Naive thymus-derived CD4-positive, alpha-beta T cell (primary cell): Measurements from ENCODE around the gene ALDH16A1. TPM values are rescaled to one million over a fixed set of nuclear protein-coding genes. Genes with fewer than 3 reads are reported as not detected.
"Not testable (repeated sequence)": the region's sequence is repeated elsewhere in the genome, so short reads cannot be mapped to it uniquely, and the experiment has no call there.

ENCODE experiments used
- ATAC-seq: fragments of 150-1000 bp; cut with Tn5 transposase; 2 replicates; pipeline ENCODE4 v1.10.0; 2021; ENCODE audit warnings: mild to moderate bottlenecking, moderate library complexity
- CTCF ChIA-PET: fragments of 350-600 bp; sonication (Branson Sonifier 250); formaldehyde crosslinking; loops from one replicate; lab custom pipeline; 2021; ENCODE audit warnings: antibody characterized with exemption; lab: Charles Lee
- POLR2A ChIA-PET: fragments of 350-600 bp; sonication (Branson Sonifier 250); formaldehyde crosslinking; loops from one replicate; lab custom pipeline; 2021; ENCODE audit warnings: antibody characterized with exemption, inconsistent platforms; lab: Charles Lee
- DNase-seq, 9 donors: peaks; one replicate each; pipeline versions ENCODE4 v3.0.0 to v3.0.0-alpha.2; 2020 to 2022; ENCODE audit warnings: mixed read lengths in 1 of 9
- H3K27ac ChIP-seq: one replicate; pipeline ENCODE4 v1.7.0; 2013; ENCODE audit warnings: mild to moderate bottlenecking, low read depth, low read length, moderate library complexity
- H3K27me3 ChIP-seq, 2 donors: one replicate each; pipeline ENCODE4 v1.7.0; 2013; ENCODE audit warnings: low read length in 2 of 2, mild to moderate bottlenecking in 2 of 2, moderate library complexity in 2 of 2; ENCODE audit not compliant: control insufficient read depth in 2 of 2, insufficient read depth in 2 of 2
- H3K36me3 ChIP-seq, 3 experiments: 1 replicate in 2 of 3; 2 replicates in 1 of 3; pipeline ENCODE4 v1.7.0; 2013; ENCODE audit warnings: low read length in 3 of 3, mild to moderate bottlenecking in 3 of 3, moderate library complexity in 1 of 3; ENCODE audit not compliant: insufficient read depth in 3 of 3, control insufficient read depth in 2 of 3
- H3K4me1 ChIP-seq, 2 donors: one replicate each; pipeline ENCODE4 v1.7.0; 2013; ENCODE audit warnings: low read length in 2 of 2, mild to moderate bottlenecking in 2 of 2, moderate library complexity in 1 of 2; ENCODE audit not compliant: control insufficient read depth in 2 of 2, insufficient read depth in 2 of 2
- H3K4me3 ChIP-seq: 2 replicates; pipeline ENCODE4 v1.7.0; 2013; ENCODE audit warnings: mild to moderate bottlenecking, low read length
- H3K9me3 ChIP-seq, 3 experiments: 1 replicate in 2 of 3; 2 replicates in 1 of 3; pipeline ENCODE4 v1.7.0; 2013; ENCODE audit warnings: low read length in 3 of 3; ENCODE audit not compliant: control insufficient read depth in 2 of 3
- H3K27ac Mint-ChIP-seq, 9 donors: one replicate each; pipeline ENCODE4 v1.8.0; 2020 to 2022; ENCODE audit warnings: mixed read lengths in 9 of 9, mild to moderate bottlenecking in 8 of 9, moderate library complexity in 5 of 9, inconsistent platforms in 2 of 9
- H3K27me3 Mint-ChIP-seq, 5 donors: one replicate each; pipeline ENCODE4 v1.8.0; 2021 to 2022; ENCODE audit warnings: mixed read lengths in 5 of 5, mild to moderate bottlenecking in 1 of 5
- H3K36me3 Mint-ChIP-seq, 5 donors: one replicate each; pipeline ENCODE4 v1.8.0; 2020 to 2022; ENCODE audit warnings: mixed read lengths in 5 of 5, mild to moderate bottlenecking in 3 of 5, inconsistent platforms in 1 of 5
- H3K4me1 Mint-ChIP-seq, 7 donors: one replicate each; pipeline ENCODE4 v1.8.0; 2020 to 2022; ENCODE audit warnings: mixed read lengths in 7 of 7, mild to moderate bottlenecking in 3 of 7, inconsistent platforms in 1 of 7
- H3K4me3 Mint-ChIP-seq, 10 donors: one replicate each; pipeline ENCODE4 v1.8.0; 2020 to 2022; ENCODE audit warnings: mild to moderate bottlenecking in 10 of 10, mixed read lengths in 10 of 10, moderate library complexity in 6 of 10, inconsistent platforms in 2 of 10
- H3K9me3 Mint-ChIP-seq, 11 donors: one replicate each; pipeline ENCODE4 v1.8.0; 2020 to 2022; ENCODE audit warnings: mixed read lengths in 11 of 11, mild to moderate bottlenecking in 4 of 11, inconsistent platforms in 1 of 11, moderate library complexity in 1 of 11
- intact Hi-C, 2 donors: fragments of 100-400 bp; cut with micrococcal nuclease; formaldehyde crosslinking; loops; one replicate each; pipeline ENCODE4 v1.15.1; 2023
- polyA plus RNA-seq, 2 donors: library from polyadenylated mRNA; unstranded; fragments of 300-500 nt; fragmentation: Illumina TruSeq; gene quantifications; one replicate each; pipeline ENCODE4 v1.2.3, GENCODE V29; 2021
- total RNA-seq, 6 experiments: library from RNA in 5 of 6; stranded (reverse) in 5 of 6; gene quantifications; 1 replicate in 5 of 6; 2 replicates in 1 of 6; pipeline ENCODE4 v1.2.3 and lab custom pipeline; 2021 to 2026

Gene ALDH16A1
- total and polyA plus RNA-seq, 7 experiments from 2014 or later: 27.6 to 38.1 (median 33.3) TPM

DNA sequence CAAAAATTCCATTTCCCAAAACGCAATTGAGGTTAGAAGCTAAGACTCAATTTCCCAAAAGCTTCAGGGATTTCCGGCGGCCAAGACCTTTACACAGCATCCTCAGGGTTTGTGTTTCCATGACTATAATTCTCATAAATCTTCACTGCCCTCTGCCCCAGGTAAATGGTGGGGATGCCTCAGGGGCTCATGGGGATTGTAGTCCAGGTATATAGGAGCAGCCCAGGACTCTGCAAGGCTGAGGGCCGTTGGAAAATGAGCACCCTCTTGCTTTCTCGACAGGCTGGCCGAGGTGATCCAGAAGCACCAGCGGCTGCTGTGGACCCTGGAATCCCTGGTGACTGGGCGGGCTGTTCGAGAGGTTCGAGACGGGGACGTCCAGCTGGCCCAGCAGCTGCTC lies 6.4 kb downstream of the ALDH16A1 start:
- no peak overlapping the region for H3K27ac Mint-ChIP-seq
- H3K4me3 ChIP-seq: no peak overlapping the region
- no peaks in the 10 kb centered on the region for H3K27me3 ChIP-seq
- H3K27me3 Mint-ChIP-seq: no peaks in the 10 kb centered on the region
- CTCF ChIA-PET: interaction anchor here (0.7 to 12.2 kb wide), 2 partner anchors 12 to 43 kb away, joined by 4 to 83 read pairs; partner anchors contain the start of gene FLT3LG
- peaks cover 2 to 21% (median 11%) of the 10 kb centered on the region in 7 donors for H3K4me1 Mint-ChIP-seq
- intact Hi-C loops: no loop called here
- peaks cover 1 to 2% of the 10 kb centered on the region in 2 donors for H3K4me1 ChIP-seq
- no peak for ATAC-seq
- DNase-seq: no peak
- H3K27ac ChIP-seq: no peak overlapping the region
- H3K36me3 ChIP-seq: peaks cover 0 to 48% (median 0%) of the 10 kb centered on the region in 3 experiments
- no peak overlapping the region for H3K4me3 Mint-ChIP-seq
- no peaks in the 10 kb centered on the region for H3K9me3 ChIP-seq
- POLR2A ChIA-PET: interaction anchor here (1.1 to 15.5 kb wide), 4 partner anchors 12 to 129 kb away, joined by 3 to 226 read pairs (median 4); partner anchors contain the start of gene FLT3LG
- no peaks in the 10 kb centered on the region for H3K9me3 Mint-ChIP-seq
- H3K36me3 Mint-ChIP-seq: peaks cover 4 to 15% (median 5%) of the 10 kb centered on the region in 5 donors

DNA sequence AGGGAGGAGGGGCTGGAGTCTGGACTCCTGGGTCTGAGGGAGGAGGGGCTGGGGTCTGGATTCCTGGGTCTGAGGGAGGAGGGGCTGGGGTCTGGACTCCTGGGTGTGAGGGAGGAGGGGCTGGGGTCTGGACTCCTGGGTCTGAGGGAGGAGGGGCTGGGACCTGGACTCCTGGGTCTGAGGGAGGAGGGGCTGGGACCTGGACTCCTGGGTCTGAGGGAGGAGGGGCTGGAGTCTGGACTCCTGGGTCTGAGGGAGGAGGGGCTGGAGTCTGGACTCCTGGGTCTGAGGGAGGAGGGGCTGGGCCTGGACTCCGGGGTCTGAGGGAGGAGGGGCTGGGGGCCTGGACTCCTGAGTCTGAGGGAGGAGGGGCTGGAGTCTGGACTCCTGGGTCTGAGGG lies 8.1 kb downstream of the ALDH16A1 start:
- Histone ChIP-seq H3K36me3 (peaks cover 0 to 65% (median 3%) of the 10 kb centered on the region in 3 experiments), H3K27ac (peak overlapping the region; percentile 21)
- H3K9me3 ChIP-seq, H3K27me3 Mint-ChIP-seq, H3K27ac Mint-ChIP-seq, H3K4me3 Mint-ChIP-seq, H3K27me3 ChIP-seq, H3K9me3 Mint-ChIP-seq, H3K4me3 ChIP-seq, intact Hi-C loops, ATAC-seq, DNase-seq, H3K4me1 ChIP-seq: not testable (repeated sequence)
- CTCF ChIA-PET: interaction anchor here (0.6 kb wide), 1 partner anchor 69 kb away, joined by 5 read pairs; no protein-coding TSS in a partner anchor
- Mint-ChIP-seq H3K4me1 (peaks cover 0 to 12% (median 7%) of the 10 kb centered on the region in 7 donors), H3K36me3 (peaks cover under 1 to 11% (median 4%) of the 10 kb centered on the region in 5 donors)
- POLR2A ChIA-PET: interaction anchor here (0.6 to 15.5 kb wide), 2 partner anchors 10 to 121 kb away, joined by 3 to 226 read pairs; partner anchors contain the start of gene FLT3LG

DNA sequence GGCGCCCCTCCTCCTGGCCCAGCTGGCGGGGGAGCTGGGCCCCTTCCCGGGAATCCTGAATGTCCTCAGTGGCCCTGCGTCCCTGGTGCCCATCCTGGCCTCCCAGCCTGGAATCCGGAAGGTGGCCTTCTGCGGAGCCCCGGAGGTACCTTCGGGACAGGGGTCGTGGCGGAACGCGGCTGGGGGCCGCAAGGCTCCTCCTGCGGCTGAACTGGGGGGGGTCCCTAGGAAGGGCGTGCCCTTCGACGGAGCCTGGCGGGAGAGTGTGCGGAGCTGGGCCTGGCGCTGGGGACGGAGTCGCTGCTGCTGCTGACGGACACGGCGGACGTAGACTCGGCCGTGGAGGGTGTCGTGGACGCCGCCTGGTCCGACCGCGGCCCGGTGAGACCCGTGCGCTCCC lies 8.6 kb downstream of the ALDH16A1 start:
- peaks cover 0 to 9% (median 5%) of the 10 kb centered on the region in 7 donors for H3K4me1 Mint-ChIP-seq
- POLR2A ChIA-PET: no interaction called here

DNA sequence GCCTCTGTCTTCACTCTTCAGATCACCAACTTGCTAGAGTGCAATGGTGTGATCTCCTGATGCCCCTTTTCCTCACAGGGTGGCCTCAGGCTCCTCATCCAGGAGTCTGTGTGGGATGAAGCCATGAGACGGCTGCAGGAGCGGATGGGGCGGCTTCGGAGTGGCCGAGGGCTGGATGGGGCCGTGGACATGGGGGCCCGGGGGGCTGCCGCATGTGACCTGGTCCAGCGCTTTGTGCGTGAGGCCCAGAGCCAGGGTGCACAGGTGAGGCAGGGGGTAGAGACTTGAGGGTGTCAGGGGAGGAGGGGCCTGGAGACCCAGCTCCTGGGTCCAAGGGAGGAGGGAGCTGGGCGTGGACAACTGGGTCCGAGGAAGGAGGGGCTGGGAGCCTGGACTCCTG lies 9.5 kb downstream of the ALDH16A1 start:
- Histone ChIP-seq H3K27me3 (no peaks in the 10 kb centered on the region), H3K4me3 (no peak overlapping the region), H3K9me3 (no peaks in the 10 kb centered on the region), H3K36me3 (peaks cover 0 to 68% (median 3%) of the 10 kb centered on the region in 3 experiments), H3K4me1 (no peaks in the 10 kb centered on the region), H3K27ac (no peak overlapping the region)
- peaks cover 0 to 9% (median 0%) of the 10 kb centered on the region in 7 donors for H3K4me1 Mint-ChIP-seq
- intact Hi-C loops: no loop called here
- peaks cover 0 to 5% (median 0%) of the 10 kb centered on the region in 5 donors for H3K36me3 Mint-ChIP-seq
- ATAC-seq (no peak), DNase-seq (no peak)
- peak overlapping the region in 5 of 9 donors; percentile 26 to 75 (median 59) for H3K27ac Mint-ChIP-seq
- H3K4me3 Mint-ChIP-seq: no peak overlapping the region
- CTCF ChIA-PET: no interaction called here
- no peaks in the 10 kb centered on the region for H3K9me3 Mint-ChIP-seq
- H3K27me3 Mint-ChIP-seq: no peaks in the 10 kb centered on the region
- POLR2A ChIA-PET: interaction anchor here (0.5 kb wide), 1 partner anchor 11 kb away, joined by 3 read pairs; the partner anchor contains the start of gene PIH1D1

More for the DNA sequence above, 8.6 kb downstream of the ALDH16A1 start:
- Mint-ChIP-seq H3K9me3 (no peaks in the 10 kb centered on the region), H3K36me3 (peaks cover 0 to 8% (median 4%) of the 10 kb centered on the region in 5 donors), H3K27me3 (no peaks in the 10 kb centered on the region), H3K4me3 (no peak overlapping the region), H3K27ac (no peak overlapping the region)
- DNase-seq (no peak), ATAC-seq (no peak)
- CTCF ChIA-PET: interaction anchor here (0.6 kb wide), 1 partner anchor 68 kb away, joined by 5 read pairs; no protein-coding TSS in a partner anchor
- Histone ChIP-seq H3K4me3 (no peak overlapping the region), H3K27ac (no peak overlapping the region), H3K9me3 (no peaks in the 10 kb centered on the region), H3K36me3 (peaks cover 0 to 66% (median 3%) of the 10 kb centered on the region in 3 experiments), H3K4me1 (no peaks in the 10 kb centered on the region), H3K27me3 (no peaks in the 10 kb centered on the region)
- intact Hi-C loops: no loop called here

DNA sequence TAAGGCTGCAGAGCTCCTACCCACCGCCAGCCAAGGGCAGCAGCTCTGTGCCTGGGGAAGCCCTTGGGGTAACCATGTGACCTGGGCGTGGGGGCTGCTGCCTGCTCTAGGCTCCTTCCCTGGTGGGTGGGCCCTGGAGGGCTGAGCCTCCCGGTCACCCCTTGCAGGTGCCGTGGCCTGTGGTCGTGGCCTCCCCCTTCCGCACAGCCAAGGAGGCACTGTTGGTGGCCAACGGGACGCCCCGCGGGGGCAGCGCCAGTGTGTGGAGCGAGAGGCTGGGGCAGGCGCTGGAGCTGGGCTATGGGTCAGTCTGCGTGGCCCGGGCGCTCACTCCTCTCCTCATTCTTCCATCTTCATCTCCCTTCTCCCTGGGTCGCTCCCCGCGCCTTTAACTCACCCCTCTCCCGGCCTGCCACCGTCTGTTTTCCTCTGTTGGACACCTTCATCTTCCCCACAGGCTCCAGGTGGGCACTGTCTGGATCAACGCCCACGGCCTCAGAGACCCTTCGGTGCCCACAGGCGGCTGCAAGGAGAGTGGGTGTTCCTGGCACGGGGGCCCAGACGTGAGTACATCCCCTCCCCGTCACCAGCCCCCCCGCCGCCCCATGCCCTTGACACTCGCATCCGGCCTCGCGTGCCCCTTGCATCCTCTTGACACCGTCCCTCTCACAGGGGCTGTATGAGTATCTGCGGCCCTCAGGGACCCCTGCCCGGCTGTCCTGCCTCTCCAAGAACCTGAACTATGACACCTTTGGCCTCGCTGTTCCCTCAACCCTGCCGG lies 11.1 kb downstream of the ALDH16A1 start:
- Mint-ChIP-seq H3K36me3 (peaks cover 0 to 8% (median 4%) of the 10 kb centered on the region in 5 donors), H3K4me1 (peaks cover 6 to 15% (median 8%) of the 10 kb centered on the region in 7 donors), H3K27me3 (no peaks in the 10 kb centered on the region), H3K9me3 (no peaks in the 10 kb centered on the region), H3K4me3 (no peak overlapping the region), H3K27ac (peak overlapping the region in 7 of 9 donors; percentile 46 to 87 (median 78))
- ChIA-PET CTCF (interaction anchor here (0.9 to 1.4 kb wide), 2 partner anchors 9 kb away, joined by 3 read pairs; partner anchors contain the start of gene FLT3LG), POLR2A (interaction anchor here (0.6 to 3.0 kb wide), 2 partner anchors 8 to 216 kb away, joined by 3 to 15 read pairs; no protein-coding TSS in a partner anchor)
- DNase-seq (no peak), ATAC-seq (no peak)
- intact Hi-C loops: no loop called here
- no peak overlapping the region for H3K4me3 ChIP-seq
- peak overlapping the region; percentile 29 for H3K27ac ChIP-seq
- H3K4me1 ChIP-seq: peaks cover 16% of the 10 kb centered on the region in 2 donors
- peaks cover 0 to 57% (median 3%) of the 10 kb centered on the region in 3 experiments for H3K36me3 ChIP-seq
- no peaks in the 10 kb centered on the region for H3K27me3 ChIP-seq
- no peaks in the 10 kb centered on the region for H3K9me3 ChIP-seq

DNA sequence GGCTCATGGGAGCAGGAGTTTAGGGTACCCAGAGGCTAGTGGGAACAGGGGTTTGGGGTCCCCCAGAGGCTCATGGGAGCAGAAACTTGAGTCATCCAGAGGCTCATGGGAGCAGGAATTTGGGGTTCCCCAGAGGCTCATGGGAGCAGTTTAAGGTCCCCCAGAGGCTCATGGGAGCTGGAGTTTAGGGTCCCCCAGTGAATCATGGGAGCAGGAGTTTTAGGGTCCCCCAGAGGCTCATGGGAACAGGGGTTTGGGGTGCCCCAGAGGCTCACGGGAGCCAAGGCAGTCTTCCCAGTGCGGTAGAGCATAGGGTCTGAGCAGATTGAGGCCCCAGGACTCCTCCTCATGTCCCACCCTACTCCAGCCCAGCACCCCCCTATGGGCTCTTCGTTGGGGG lies 12.3 kb downstream of the ALDH16A1 start:
- ATAC-seq: no peak
- Mint-ChIP-seq H3K9me3 (no peaks in the 10 kb centered on the region), H3K36me3 (peaks cover 0 to 8% (median 4%) of the 10 kb centered on the region in 5 donors)

More for the DNA sequence above, 12.3 kb downstream of the ALDH16A1 start:
- peaks cover 0 to 46% (median 3%) of the 10 kb centered on the region in 3 experiments for H3K36me3 ChIP-seq
- peaks cover 24 to 26% of the 10 kb centered on the region in 2 donors for H3K4me1 ChIP-seq
- no peaks in the 10 kb centered on the region for H3K27me3 ChIP-seq
- no peak overlapping the region for H3K4me3 Mint-ChIP-seq
- intact Hi-C loops: no loop called here
- no peak for DNase-seq
- H3K9me3 ChIP-seq: no peaks in the 10 kb centered on the region
- H3K27ac Mint-ChIP-seq: peak overlapping the region in 8 of 9 donors; percentile 46 to 87 (median 76)
- peaks cover 13 to 25% (median 14%) of the 10 kb centered on the region in 7 donors for H3K4me1 Mint-ChIP-seq
- no peaks in the 10 kb centered on the region for H3K27me3 Mint-ChIP-seq
- peak overlapping the region; percentile 61 for H3K27ac ChIP-seq
- CTCF ChIA-PET: interaction anchor here (0.6 to 1.4 kb wide), 3 partner anchors 8 to 79 kb away, joined by 3 to 7 read pairs (median 3); partner anchors contain the start of gene FLT3LG
- H3K4me3 ChIP-seq: no peak overlapping the region
- POLR2A ChIA-PET: interaction anchor here (0.8 to 3.0 kb wide), 6 partner anchors 9 to 22 kb away, joined by 3 to 15 read pairs (median 6); partner anchors contain the start of genes ALDH16A1, PIH1D1 and RPL13A
